CD4-positive, alpha-beta T cell treated with Interleukin-4 for 4 hours (primary cell): Measurements from ENCODE around the gene PBX4.
A peak's percentile ranks its signal among the peaks of the same experiment; 100 is the strongest.

ENCODE experiments used
- DNase-seq: peaks from one replicate; pipeline ENCODE4 v3.0.0-alpha.2; 2020

The PBX4 gene

DNA sequence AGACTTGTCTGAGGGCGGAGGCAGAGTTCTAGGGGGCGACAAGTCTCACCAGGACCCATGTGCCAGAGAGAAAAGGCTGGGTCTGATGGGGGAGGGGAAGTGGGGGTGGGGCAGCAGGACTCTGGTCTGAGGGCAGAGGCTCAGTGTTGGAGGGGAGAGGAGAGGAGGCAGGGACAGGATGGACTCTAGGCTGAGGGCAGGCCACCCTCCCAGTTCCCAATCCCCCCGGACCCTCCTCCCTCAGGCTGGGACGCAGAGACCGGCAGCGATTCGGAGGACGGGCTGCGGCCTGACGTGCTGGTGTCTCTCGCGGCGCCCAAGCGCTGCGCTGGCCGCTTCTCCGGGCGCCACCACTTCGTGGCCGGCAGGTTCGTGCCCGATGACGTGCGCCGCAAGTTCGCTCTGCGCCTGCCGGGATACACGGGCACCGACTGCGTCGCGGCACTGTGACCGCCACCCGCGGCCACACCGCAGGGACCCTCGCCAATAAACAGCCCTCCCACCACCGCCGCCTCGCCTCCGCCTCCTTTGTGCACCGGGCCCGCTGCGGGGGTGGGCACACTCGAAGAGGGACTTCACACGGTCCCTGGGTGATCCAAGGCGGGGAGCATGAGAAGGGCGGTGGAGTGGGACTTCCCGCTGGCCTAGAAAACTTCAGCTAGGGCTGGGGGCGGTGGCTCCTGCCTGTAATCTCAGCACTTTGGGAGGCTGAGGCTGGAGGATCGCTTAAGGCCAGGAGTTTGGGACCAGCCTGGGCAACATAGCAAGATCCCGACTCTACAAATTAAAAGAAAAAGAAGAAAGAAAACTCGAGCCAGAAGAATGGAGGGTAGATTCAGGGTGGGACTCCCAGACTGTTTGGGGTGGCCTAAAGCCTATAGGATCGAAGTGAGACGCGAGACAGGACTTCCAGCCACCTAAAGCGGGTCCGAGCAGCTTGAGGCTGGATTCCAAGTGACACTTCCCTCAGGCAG, 81.1 kb downstream of the PBX4 start:
- no peak for DNase-seq

DNA sequence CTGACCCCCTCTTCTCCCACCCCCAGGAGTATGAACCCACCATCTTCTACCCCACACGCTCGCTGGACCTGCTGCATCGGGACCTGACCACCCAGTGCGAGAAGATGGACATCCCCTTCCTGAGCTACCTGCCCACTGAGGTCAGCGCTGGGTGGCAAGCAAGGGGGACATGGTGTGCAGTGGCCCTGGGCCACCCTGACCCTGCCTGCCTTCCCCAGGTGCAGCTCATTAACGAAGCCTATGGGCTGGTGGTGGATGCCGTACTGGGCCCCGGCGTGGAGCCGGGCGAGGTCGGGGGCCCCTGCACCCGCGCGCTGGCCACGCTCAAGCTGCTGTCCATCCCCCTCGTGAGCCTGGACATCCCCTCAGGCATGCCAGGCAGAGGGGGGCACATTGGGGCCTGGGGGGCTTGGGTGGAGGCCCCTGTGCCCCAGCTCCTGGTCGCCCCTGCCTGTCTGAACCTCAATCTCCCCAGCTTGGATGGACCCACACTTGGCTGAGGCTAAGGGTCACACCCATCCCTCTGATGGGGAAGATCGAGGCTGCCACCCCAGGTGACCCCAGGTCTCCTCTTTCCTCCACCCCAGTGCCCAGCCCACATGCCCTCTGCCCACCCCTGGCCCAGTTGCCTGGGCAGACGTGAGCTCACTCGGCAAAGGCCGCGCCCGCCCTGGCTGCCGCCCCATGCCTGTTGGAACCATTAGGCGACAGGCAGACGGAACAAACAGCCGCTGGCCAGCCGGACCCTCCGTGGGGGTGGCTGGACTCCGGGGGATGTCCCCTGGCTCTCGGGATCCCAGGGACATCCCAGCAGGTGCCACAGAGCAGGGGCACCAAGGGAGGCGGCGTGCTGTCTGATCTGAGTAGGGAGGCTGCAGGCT, 82.9 kb downstream of the PBX4 start:
- no peak for DNase-seq

DNA sequence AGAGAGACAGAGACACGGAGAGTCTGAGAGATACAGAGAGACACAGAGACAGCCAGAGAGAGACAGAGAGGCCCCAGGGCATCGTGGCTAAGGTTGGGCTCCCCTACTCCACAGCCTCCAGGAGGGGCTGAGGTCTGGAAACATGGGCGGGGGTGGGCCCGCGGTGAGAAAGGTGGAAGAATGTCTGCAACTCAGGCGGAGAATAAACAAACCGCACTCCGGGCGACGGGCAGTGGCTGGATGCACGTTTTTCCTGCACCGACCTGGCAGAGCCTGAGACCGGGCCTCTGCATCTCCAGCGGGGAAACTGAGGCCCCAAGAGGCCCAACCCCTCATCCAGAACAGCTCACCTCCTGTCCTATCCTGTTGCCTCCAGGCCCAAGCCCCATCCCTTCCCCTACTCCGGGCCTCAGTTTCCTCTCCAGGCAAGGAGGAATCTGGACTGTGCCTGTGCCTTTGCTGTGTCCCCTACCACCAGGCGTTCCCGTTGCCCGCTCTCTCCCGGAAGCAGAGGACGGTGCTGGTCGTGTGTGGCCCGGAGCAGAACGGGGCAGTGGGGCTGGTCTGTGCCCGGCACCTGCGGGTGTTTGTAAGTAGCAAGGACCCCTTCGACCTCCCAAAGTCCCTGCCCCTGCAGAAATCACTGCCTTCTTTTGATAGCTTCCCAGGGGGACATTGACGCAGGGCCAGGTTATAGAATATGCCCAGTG, 83.8 kb downstream of the PBX4 start:
- DNase-seq, result no peak

DNA sequence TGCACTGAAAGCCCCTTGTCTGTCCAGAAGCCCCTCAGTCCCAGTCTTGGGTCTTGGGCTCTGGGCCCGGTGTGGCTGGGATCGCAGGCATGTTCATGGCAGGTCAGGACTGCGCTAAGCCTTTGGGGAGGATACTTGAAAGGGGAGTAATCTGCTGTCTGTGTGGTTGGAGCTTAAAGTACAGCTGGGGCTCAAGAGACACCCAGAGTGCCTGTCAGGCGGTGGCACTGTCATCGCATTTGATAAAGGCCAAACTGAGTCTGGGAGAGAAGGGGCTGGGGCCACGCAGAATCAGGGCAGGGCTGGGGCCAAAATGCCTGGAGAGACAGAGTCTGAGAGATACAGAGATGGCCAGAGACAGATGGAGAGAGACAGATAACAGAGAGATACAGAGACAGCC, 84.6 kb downstream of the PBX4 start:
- no peak for DNase-seq

DNA sequence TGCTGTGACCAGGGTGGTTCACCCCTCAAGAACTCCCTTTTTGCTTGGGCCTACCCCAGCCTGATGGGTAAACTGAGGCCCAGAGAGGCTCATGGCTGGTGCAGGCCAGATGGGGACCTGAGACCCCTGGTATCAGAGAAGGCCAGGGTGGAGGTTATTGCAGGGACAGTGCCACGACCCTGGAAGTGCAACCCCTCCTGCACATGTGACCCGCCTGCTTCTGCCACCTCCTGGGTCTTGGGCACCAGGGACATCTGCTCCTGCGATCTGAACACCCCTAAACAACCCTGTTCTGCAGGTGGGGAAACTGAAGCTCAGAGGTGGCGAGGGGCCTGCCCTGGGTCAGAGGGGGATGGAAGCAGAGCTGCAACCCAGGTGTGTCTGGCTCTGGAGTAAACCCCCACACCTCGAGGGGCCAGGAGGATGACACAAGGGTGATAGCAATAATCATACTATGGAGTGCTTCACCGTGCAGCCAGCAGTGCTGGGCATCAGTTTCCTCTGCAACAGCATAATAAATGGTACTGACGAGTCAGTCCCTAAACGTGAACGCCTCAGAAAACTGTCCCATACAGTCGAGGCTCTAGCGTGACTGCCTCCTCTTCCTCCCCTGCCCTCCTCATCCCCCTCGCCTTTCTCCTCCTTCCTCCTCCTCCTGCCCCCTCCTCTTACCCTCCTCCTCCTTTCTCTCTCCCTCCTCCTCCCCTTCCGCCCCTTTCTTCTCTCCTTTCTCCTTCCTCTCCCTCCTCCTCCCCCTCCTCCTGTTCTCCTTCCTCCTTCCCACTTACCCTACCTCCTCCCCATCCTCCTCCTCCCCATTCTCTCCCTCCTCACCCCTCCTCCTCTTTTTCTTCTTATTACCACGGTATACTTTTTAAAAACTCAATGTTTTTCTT, 85.4 kb downstream of the PBX4 start:
- DNase-seq, result no peak

DNA sequence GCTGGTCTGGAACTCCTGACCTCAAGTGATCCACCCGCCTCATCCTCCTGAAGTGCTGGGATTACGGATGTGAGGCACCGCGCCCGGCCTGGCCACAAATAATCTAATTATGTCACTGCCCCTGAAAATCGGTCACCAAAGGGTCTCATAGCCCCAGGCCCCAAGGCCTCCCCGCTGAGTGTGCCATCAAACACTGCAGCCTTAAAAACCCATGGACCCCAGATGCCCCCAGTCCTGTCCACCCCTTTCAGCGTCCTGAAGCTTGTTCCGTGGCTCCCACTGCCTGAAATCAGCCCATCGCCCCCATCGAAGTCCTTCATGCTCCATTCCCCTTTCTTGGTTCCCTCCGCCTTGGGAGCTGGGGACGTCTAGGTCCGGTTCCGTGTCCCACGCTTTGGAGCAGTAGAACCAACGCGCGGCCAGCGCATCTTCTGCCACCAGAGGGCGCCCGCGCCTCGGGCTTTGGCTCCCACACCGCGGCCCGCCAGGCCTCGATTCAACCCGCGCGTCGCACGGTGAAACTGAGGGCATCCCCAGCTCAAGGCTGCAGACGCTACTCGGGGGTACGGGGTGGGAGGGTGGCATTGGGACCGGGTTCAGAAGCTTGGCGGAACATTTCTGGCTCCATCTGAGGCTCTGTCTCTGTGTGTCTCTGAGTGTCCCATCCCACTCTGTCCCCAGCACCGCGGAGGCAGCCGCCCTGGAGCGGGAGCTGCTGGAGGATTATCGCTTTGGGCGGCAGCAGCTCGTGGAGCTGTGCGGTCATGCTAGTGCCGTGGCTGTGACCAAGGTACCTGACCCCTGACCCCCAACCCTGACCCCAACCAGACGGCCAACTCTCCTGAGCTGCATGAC, 86.3 kb downstream of the PBX4 start:
- DNase-seq, result peak; percentile 73

DNA sequence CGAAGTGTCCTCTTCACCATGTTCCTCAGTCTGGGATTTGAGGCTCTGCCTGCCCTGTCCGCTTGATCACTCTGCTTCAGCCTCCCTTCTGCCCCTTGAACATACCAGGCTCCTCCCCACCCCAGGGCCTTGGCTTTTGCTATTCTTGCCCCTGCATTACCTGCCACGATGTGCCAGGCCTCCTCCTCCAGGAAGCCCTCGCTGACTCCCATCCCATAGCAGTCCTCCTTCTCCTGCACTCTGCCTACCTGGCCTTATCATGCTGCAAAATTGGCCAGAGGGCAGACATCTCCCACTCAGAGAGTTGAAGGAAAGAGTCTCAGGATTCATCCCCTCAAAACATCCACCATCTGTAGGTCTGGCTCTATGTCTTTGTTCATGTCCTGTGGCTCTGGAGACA, 87.6 kb downstream of the PBX4 start:
- DNase-seq, result no peak

DNA sequence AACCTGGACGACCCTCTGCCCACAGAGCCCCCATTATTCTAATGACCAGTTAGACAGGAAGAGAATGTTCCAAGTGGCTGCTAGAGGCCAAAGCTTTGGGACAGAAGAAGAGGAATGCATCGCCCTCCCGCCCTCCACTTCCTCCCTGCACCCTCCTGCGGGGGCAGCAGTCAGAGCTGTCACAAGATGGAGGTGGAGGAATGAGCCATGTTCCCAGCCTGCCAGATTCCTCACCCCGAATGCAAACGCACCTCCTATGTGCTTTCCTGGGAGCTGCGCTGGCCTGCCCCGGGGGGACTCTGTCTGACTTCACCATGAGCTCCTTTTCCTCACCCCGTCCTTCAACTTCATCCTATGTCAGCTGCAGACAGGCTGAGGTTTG, 88.1 kb downstream of the PBX4 start:
- DNase-seq, result no peak

DNA sequence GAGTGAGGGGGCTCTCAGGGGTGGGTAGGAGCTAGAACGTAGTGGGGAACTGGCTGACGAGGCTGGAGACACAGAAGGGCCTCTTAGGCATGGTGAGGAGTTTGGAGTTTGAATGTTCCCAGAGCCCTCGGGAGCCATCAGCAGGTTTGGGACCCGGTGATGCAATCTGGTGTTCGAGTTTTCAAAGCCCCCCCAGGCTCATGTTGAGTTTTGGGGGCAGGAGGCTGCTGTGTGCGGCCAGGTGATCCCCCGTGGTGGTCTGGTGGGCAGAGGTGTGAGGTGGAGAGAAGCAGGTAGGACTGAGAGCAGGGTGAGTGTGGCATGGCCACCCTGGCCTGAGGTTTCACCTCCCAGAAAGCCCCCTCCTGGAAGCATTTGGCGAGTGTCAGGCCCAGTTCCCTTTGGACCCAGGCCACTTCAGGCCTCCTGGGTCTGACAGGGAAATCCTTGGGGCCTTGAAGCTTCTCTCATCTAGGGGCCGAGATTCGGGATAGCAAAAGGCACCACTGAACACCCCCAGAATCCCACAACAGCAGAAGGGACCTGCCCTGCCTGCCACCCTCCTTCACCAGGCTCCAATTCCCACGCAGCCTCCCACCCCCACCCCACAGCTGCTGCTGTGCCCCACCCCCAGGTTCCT, 88.6 kb downstream of the PBX4 start:
- no peak for DNase-seq

DNA sequence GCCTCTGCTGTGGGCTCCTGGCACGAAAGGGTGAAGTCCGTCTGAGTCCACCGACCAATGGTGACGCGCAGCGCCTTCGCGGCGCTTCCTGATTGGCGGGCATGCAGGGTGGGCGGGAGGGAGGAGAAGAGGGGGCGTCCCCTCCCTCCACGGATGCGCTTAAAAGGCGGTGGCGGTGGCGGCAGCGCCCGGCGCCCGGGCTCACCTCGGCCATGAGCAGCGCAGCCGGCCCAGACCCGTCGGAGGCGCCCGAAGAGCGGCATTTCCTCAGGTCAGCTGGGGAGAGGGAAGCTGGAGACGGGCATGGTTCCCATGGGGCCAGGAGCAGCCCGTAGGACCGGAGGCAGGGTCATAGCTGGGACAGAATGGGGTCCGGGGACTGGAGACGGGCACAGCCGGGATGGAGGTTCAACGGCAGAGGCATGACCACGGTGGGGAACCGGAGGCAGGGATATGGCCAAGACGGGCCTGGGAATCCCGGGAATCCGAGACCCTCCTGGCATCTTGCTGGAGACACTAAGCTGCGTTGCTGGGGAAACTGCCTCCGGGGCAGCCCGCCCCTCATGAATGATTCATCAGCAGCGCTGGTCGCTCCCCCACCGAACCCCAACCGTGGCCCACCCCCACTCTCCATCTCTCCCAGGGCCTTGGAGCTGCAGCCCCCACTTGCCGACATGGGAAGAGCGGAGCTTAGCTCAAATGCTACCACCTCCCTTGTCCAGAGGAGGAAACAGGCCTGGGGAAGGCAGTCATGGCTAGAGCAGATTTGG, 89.6 kb downstream of the PBX4 start, which contains the start of gene YJEFN3:
TSS of gene YJEFN3 (plus strand) at position 191 of the 770 bp plus-strand sequence. CDS start at position 213, 22 bp downstream.
- no peak for DNase-seq

DNA sequence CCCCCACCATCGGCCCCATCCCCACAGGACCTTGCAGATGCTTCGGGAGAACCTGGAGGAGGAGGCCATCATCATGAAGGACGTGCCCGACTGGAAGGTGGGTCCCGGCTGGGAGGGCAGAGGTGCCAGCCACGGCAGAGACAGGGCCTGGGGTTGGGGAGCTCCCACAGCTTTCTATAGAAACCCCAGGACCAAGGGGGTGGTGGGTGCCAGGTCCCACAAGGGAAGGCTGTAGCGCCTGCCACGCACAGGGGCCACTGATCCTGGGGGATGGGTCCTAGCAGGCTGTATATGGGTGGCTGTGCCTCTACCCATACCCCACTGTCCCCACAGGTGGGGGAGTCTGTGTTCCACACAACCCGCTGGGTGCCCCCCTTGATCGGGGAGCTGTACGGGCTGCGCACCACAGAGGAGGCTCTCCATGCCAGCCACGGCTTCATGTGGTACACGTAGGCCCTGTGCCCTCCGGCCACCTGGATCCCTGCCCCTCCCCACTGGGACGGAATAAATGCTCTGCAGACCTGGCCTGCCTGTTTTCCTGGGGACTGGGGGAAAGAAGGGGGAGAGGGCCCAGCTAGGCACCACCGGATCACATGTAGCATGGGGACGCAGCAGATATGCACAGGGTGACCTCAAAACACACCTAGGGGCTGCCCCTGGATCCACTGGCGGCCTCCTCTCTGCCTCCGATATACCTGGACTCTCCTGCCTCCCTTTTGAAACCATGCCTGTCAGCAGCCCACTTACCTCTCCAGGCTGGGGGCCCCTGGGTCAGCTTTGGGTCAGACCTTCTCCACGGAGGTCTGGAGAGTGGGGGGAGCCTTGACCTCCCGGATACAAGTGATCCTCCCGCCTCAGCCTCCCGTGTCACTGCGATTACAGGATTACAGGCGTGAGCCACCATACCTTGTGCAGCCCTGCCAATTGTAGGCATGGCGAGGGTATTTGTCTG, 90.5 kb downstream of the PBX4 start:
- DNase-seq, result no peak

DNA sequence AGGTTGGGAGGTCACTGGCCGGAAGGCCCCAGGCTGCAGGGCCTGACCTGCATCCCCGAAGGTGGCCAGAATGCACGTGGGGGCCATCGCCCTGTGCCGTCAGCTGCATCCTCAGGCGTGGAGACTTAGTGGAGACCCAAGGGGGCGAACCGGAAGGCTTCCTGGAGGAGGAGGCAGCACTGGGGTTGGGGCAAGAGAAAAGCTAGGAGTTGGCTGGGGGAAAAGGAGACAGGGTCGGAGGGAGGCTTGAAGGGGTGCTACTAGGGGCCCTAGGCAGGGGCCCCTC, 91.2 kb downstream of the PBX4 start:
- no peak for DNase-seq

DNA sequence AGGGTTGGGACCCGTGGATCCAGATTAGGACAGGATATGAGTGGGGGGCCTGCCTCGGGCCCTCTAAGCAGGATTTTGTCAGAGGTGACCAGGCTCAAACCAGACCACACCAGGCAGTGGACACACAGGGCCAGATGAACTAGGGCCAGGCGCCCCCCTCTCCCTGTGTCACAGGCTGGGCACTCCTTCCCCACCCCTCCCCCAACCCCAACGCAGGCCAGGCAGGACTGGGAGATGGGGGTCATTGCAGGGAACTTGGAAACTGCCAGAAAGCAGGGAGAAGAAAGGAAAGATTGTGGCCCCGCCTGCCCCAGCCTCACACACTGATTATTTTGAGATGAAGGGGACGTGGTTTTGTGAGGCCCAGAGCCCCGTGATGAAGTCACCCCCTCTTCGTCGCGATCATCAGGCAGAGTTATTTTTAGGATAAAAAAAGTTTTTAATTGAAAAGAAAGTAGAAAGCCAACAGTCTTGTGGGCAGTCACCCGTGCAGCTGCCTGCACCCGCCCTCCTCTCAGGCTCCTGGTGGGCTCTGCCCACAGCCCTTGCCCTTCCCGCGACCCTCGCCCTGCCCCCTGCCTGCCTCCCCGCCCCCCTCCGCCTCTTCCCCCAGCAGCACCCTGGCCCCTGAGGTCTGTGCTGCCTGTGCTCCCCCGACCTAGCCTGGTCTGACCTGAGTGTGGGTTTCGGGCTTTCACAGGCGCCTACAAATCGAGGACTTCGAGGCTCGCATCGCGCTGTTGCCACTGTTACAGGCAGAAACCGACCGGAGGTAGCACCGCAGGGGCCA, 91.7 kb downstream of the PBX4 start:
- no peak for DNase-seq

DNA sequence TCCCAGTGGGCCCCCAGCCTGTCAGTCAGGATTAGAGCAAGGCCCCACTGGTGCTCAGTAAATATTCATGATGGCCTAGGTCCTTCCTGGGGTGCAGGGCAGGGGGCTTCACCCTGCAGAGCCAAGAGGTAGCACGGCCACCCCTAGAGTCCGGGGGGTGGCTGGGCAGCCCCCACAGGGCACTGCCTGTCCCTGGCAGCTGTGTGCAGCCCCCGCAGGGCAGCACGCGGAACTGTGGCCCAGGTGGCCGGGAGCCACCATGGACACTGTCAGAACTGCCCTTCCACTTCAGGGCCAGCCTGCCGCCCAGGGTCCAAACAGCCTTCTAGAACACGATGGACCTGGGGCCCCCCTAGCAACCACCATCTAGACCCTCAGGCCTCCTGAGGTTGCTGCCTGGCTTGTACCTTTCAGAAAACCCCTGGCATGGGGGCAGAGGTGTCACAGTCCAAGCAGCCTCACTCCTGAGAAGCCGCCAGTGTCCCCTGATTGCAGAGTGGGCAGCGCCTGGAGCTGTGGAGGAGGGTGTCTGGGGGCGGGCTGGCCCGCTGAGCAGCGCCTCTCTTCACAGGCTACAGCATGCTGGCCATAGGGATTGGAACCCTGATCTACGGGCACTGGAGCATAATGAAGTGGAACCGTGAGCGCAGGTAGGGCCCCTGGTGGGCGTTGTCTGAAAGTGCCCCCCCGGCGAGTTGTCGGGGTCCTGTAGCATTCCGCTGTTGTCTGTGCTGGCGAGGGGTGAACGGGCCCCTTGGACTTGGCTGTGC, 92.7 kb downstream of the PBX4 start:
- no peak for DNase-seq

DNA sequence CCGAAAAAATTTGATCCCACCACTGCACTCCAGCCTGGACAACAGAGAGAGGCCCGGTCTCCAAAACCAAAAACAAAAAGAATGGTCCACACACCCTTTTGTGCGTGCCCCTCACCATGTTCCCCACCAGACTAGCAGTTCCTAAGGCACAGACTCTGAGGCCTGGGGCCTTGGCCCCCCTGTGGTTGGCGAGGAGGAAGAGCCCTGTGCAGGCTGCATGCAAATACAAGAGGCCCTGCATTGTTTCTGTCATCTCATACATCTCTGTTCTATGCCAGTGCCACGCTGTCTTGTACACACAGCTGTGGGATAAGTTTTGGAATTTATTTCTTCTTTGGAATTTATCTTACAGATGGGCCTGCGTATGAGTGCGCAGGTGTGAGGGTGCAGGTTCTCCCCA, 94.4 kb downstream of the PBX4 start:
- no peak for DNase-seq

DNA sequence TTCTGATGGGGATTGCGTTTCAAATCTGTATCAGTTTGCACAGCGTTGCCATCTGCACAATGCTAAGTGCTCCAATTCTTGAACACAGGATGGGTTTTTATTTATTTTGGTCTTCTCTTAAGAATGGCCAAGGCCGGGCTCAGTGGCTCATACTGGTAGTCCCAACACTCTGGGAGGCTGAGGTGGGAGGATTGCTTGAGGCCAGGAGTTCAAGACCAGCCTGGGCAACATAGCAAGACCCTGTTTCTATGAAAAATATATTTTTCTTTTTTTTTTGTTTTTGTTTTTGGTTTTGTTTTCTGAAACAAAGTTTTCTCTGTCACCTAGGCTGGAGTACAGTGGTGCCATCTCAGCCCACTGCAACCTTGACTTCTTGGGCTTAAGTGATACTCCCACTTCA, 95.3 kb downstream of the PBX4 start:
- no peak for DNase-seq

DNA sequence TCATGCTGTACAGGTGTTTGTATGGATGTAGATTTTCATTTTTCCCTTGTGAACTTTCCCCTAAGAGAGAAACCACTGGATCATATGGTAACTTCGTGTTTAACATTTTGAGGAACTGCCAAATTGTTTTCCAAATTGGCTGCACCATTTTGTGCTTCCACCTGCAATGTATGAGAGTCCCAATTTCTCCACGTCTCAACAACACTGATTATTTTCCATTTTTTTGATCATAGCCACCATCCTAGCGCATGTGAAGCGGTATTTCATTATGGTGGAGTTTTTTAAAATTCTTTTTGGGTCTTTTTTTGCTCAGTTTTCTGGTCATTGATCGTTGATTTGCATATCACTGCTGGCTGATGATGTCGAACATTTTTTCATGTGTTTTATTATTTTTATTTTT, 97.5 kb downstream of the PBX4 start:
- DNase-seq, result no peak
